Measurements from ENCODE around the gene XRCC2. TPM values are rescaled to one million over a fixed set of nuclear protein-coding genes. Genes with fewer than 3 reads are reported as not detected.

XRCC2 gene
- total RNA-seq, 1 experiment from 2014 or later = 28.5 TPM

DNA sequence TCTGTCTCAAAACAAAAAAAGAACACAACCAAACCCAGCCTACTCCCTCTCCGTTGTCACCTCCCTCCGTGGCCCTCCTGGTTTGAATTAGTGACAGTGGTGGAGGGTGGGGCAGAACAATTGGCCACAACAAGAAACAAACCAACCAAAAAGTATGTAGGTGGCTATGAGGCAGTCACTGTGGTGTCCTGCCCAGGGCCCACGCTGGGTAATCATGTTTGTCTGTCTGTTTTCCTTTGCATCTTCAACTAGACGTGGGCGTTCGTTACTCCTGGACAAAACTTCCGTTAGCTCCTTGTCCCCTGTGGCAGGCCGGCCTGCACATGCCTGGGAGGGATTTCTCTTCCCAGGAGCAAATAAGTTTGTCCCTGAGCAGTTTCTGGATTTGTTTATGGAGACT, 78.4 kb downstream of the XRCC2 start:
- no peaks in the 10 kb centered on the region for H3K36me3 ChIP-seq (ENCODE audit: insufficient read depth, low read length, poor library complexity, severe bottlenecking)
- H3K4me3 ChIP-seq (ENCODE audit: low read depth, low read length, poor library complexity, severe bottlenecking) = no peak overlapping the region
- intact Hi-C loops (cut with micrococcal nuclease; ENCODE audit: unreplicated experiment) = no loop called here
- no peak overlapping the region for H3K27ac ChIP-seq (ENCODE audit: low read depth, low read length, poor library complexity, severe bottlenecking)
- TF ChIP-seq EZH2 (IDR thresholded peaks at IDR 0.05; ENCODE audit: borderline replicate concordance, low read depth, low read length, poor library complexity, severe bottlenecking) = no peak
- TF ChIP-seq, protein P1, sequence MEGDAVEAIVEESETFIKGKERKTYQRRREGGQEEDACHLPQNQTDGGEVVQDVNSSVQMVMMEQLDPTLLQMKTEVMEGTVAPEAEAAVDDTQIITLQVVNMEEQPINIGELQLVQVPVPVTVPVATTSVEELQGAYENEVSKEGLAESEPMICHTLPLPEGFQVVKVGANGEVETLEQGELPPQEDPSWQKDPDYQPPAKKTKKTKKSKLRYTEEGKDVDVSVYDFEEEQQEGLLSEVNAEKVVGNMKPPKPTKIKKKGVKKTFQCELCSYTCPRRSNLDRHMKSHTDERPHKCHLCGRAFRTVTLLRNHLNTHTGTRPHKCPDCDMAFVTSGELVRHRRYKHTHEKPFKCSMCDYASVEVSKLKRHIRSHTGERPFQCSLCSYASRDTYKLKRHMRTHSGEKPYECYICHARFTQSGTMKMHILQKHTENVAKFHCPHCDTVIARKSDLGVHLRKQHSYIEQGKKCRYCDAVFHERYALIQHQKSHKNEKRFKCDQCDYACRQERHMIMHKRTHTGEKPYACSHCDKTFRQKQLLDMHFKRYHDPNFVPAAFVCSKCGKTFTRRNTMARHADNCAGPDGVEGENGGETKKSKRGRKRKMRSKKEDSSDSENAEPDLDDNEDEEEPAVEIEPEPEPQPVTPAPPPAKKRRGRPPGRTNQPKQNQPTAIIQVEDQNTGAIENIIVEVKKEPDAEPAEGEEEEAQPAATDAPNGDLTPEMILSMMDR (conservative IDR thresholded peaks at IDR 0.05; ENCODE audit: low read depth, low read length) = no peak
- no peak for DNase-seq (ENCODE audit: low spot score)
- no peaks in the 10 kb centered on the region for H3K27me3 ChIP-seq (replicated peaks; ENCODE audit: insufficient read depth, low read depth, low read length, poor library complexity)
- no peaks in the 10 kb centered on the region for H3K9me3 ChIP-seq (ENCODE audit: low read depth, low read length, poor library complexity, severe bottlenecking)
- POLR2A ChIA-PET (ENCODE audit: low non-redundant PET) = no interaction called here
- H3K4me1 ChIP-seq (ENCODE audit: insufficient read depth, low read length, poor library complexity, severe bottlenecking) = no peaks in the 10 kb centered on the region
- no TSS peak for BruUV-seq (replicated peaks)
- CTCF ChIA-PET = no interaction called here

DNA sequence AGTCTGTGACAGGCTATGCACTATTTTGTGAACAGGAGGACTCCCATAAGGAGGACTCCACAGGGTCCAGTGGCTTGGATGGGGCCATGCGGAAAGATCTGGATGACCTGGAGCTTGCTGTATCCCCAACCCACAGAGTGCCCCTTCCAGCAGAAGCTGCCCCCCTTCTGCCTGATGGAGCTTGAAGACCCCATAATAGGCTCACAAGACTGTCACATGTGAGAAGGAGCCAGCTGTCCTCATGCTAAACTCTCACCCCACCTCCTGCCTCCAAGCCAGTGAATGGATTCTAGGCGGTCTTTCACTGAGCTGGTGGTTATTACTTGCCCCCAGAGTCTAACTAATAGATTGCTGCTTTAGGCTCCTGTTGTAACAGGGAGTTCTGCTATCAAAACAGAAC, 79.1 kb downstream of the XRCC2 start:
- Histone ChIP-seq H3K9me3 (ENCODE audit: low read depth, low read length, poor library complexity, severe bottlenecking) (no peaks in the 10 kb centered on the region), H3K4me3 (ENCODE audit: low read depth, low read length, poor library complexity, severe bottlenecking) (no peak overlapping the region), H3K27me3 (replicated peaks; ENCODE audit: insufficient read depth, low read depth, low read length, poor library complexity) (no peaks in the 10 kb centered on the region), H3K27ac (ENCODE audit: low read depth, low read length, poor library complexity, severe bottlenecking) (no peak overlapping the region), H3K36me3 (ENCODE audit: insufficient read depth, low read length, poor library complexity, severe bottlenecking) (no peaks in the 10 kb centered on the region), H3K4me1 (ENCODE audit: insufficient read depth, low read length, poor library complexity, severe bottlenecking) (no peaks in the 10 kb centered on the region)
- DNase-seq (ENCODE audit: low spot score) = no peak
- ChIA-PET CTCF (no interaction called here), POLR2A (ENCODE audit: low non-redundant PET) (no interaction called here)
- intact Hi-C loops (cut with micrococcal nuclease; ENCODE audit: unreplicated experiment) = no loop called here
- BruUV-seq (replicated peaks) = no TSS peak
- no peak for TF ChIP-seq EZH2 (IDR thresholded peaks at IDR 0.05; ENCODE audit: borderline replicate concordance, low read depth, low read length, poor library complexity, severe bottlenecking)
- TF ChIP-seq, protein P1 (conservative IDR thresholded peaks at IDR 0.05; ENCODE audit: low read depth, low read length) = no peak

Other genes with a start within 250 kb of the XRCC2 start
- gene KMT2C, start 240.1 kb downstream of the XRCC2 start, total RNA-seq (2021) = 52.9 and 53.1 TPM in 2 replicates
- gene ACTR3B, start 83.6 kb upstream of the XRCC2 start, total RNA-seq (2021) = 19.7 and 19.9 TPM in 2 replicates